MCF 10A (cell line): Measurements from ENCODE around the gene TAF4. TPM values are rescaled to one million over a fixed set of nuclear protein-coding genes. Genes with fewer than 3 reads are reported as not detected.

ENCODE experiments used
- BruUV-seq: library from RNA; stranded (reverse); fragments of 400-500 nt; replicated peaks from 2 replicates; lab custom pipeline; 2021; lab: Mats Ljungman, UMichigan
- CTCF ChIA-PET: fragments of 300-600 bp; sonication (Branson Sonifier 250); formaldehyde crosslinking; extraction: SDS; loops from one replicate; lab custom pipeline; 2021; ENCODE audit warnings: antibody characterized with exemption, inconsistent platforms; lab: Yijun Ruan, JAX
- POLR2A ChIA-PET: fragments of 300-600, 350-650 bp; sonication (Branson Sonifier 250); formaldehyde crosslinking; extraction: SDS; loops from one replicate; lab custom pipeline; 2020; ENCODE audit warnings: antibody characterized with exemption, inconsistent platforms; lab: Yijun Ruan, JAX
- DNase-seq: peaks from one replicate; pipeline ENCODE4 v3.0.0-alpha.2; 2018; ENCODE audit not compliant: unreplicated experiment
- H3K27ac Mint-ChIP-seq: one replicate; pipeline ENCODE4 v1.8.0; 2022; ENCODE audit warnings: mild to moderate bottlenecking, low read depth, mixed read lengths; ENCODE audit not compliant: unreplicated experiment
- H3K27me3 Mint-ChIP-seq: one replicate; pipeline ENCODE4 v1.8.0; 2022; ENCODE audit warnings: mixed read lengths; ENCODE audit not compliant: insufficient read depth, unreplicated experiment
- H3K36me3 Mint-ChIP-seq: one replicate; pipeline ENCODE4 v1.8.0; 2022; ENCODE audit warnings: mild to moderate bottlenecking, moderate library complexity, mixed read lengths; ENCODE audit not compliant: insufficient read depth, unreplicated experiment
- H3K4me1 Mint-ChIP-seq: one replicate; pipeline ENCODE4 v1.8.0; 2022; ENCODE audit warnings: mixed read lengths; ENCODE audit not compliant: insufficient read depth, unreplicated experiment
- H3K4me3 Mint-ChIP-seq: one replicate; pipeline ENCODE4 v1.8.0; 2022; ENCODE audit warnings: mild to moderate bottlenecking, moderate library complexity, mixed read lengths; ENCODE audit not compliant: unreplicated experiment
- H3K9me3 Mint-ChIP-seq: one replicate; pipeline ENCODE4 v1.8.0; 2022; ENCODE audit warnings: mixed read lengths; ENCODE audit not compliant: unreplicated experiment
- CTCF ChIP-seq: fragments of 200-600 bp; IDR thresholded peaks from one replicate; pipeline ENCODE4 v1.8.0; 2022; ENCODE audit warnings: antibody characterized with exemption, mild to moderate bottlenecking; ENCODE audit not compliant: unreplicated experiment
- intact Hi-C: fragments of 100-400 bp; cut with micrococcal nuclease; formaldehyde crosslinking; loops from 2 replicates; pipeline ENCODE4 v1.14.1; 2022
- total RNA-seq: library from RNA; stranded (reverse); gene quantifications from 2 replicates; pipeline ENCODE4 v1.2.3, GENCODE V29; 2022

TAF4 gene
- total RNA-seq, 1 experiment from 2014 or later, result 15.9 TPM

GRCh38 chr20:62055106-62055861, 10.4 kb downstream of the TAF4 start:
- no peaks in the 10 kb centered on the region for H3K9me3 Mint-ChIP-seq
- no peaks in the 10 kb centered on the region for H3K4me1 Mint-ChIP-seq
- H3K27me3 Mint-ChIP-seq, result no peaks in the 10 kb centered on the region
- peaks cover 17% of the 10 kb centered on the region for H3K36me3 Mint-ChIP-seq
- no peak overlapping the region for H3K27ac Mint-ChIP-seq
- no peak overlapping the region for H3K4me3 Mint-ChIP-seq
- ChIA-PET CTCF (interaction anchor here (0.6 to 0.7 kb wide), 2 partner anchors 63 to 593 kb away, joined by 3 to 5 read pairs; no protein-coding TSS in a partner anchor), POLR2A (no interaction called here)
- no TSS peak for BruUV-seq
- TF ChIP-seq CTCF, result no peak
- intact Hi-C loops, result no loop called here
- DNase-seq, result no peak

DNA sequence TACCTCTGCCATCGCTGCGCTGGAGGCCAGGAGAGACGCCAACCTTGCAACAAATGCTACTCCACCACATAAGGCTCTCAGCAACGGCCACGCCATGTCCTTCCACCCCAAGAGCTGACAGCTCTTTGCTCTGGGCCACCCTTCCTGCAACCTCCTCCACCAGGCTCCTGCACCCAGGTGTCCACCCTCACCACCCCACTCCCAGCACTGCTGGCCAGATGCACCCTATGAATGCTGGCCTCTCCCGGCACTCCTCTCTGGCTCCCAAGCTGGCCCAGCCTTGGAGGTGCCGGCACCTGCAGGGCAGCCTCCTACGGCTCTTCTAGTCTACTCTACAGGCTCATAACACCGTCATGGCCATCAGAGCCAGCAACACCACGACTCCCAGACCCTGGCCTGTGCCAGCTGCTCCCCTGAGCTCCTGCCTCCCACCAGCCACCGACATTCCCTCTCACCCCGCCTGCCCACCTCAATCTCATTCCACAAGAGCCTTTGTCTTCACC, 11.2 kb downstream of the TAF4 start:
- no TSS peak for BruUV-seq
- ChIA-PET CTCF (interaction anchor here (0.7 kb wide), 1 partner anchor 594 kb away, joined by 5 read pairs; no protein-coding TSS in a partner anchor), POLR2A (no interaction called here)
- H3K27ac Mint-ChIP-seq, result no peak overlapping the region
- H3K4me3 Mint-ChIP-seq, result no peak overlapping the region
- H3K36me3 Mint-ChIP-seq, result peaks cover 17% of the 10 kb centered on the region
- H3K9me3 Mint-ChIP-seq, result no peaks in the 10 kb centered on the region
- H3K27me3 Mint-ChIP-seq, result no peaks in the 10 kb centered on the region
- no peak for DNase-seq
- intact Hi-C loops, result no loop called here
- H3K4me1 Mint-ChIP-seq, result no peaks in the 10 kb centered on the region
- TF ChIP-seq CTCF, result no peak

DNA sequence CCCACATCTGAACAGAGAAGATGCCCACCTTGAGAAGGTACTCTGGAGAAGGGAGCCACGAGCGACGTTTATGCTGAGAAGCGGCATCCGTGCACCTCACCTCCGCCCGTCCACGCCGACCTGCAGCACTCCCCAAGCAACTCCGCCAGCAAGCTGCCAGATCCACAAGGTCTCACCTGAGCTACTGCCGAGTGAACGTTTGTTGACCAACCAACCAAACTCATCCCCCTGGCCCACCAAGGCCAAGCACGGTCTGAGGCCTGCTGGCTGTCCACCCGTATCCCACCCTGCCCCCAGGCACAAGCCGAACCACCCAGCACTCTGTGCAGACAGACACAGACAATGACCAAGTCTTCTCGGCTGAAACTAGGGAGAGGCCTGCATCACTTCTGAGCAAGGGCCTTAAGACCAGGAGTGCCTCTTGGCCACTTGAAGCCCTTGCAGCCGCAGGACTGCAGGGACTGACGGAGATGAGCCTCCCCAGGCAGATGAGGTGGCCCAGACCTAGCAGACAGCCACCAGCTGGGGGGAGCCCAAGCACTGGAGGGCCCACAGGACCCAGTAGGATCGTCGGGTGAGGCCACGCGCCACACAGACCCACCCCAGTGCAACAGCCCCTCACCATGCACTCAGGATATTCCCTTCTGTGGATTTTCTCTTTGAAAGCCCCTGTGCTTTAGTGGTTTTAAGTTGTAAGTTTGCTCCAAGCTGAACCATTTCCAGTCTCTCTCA, 12.1 kb downstream of the TAF4 start:
- Mint-ChIP-seq H3K27me3 (no peaks in the 10 kb centered on the region), H3K36me3 (peaks cover 17% of the 10 kb centered on the region), H3K4me3 (no peak overlapping the region), H3K4me1 (no peaks in the 10 kb centered on the region), H3K9me3 (no peaks in the 10 kb centered on the region), H3K27ac (no peak overlapping the region)
- intact Hi-C loops, result no loop called here
- ChIA-PET CTCF (interaction anchor here (0.6 kb wide), 1 partner anchor 1174 kb away, joined by 3 read pairs; no protein-coding TSS in a partner anchor), POLR2A (no interaction called here)
- DNase-seq, result no peak
- TF ChIP-seq CTCF, result no peak
- no TSS peak for BruUV-seq

- ChIA-PET CTCF (interaction anchor here (0.6 kb wide), 1 partner anchor 1173 kb away, joined by 3 read pairs; no protein-coding TSS in a partner anchor), POLR2A (no interaction called here)
- no TSS peak for BruUV-seq
- Mint-ChIP-seq H3K27me3 (no peaks in the 10 kb centered on the region), H3K36me3 (peaks cover 20% of the 10 kb centered on the region), H3K4me1 (no peaks in the 10 kb centered on the region), H3K4me3 (no peak overlapping the region), H3K9me3 (no peaks in the 10 kb centered on the region), H3K27ac (no peak overlapping the region)
- no peak for TF ChIP-seq CTCF
- DNase-seq, result no peak
- intact Hi-C loops, result no loop called here
These were observed 12.7 kb downstream of the TAF4 start for GRCh38 chr20:62052842-62053464.
